Measurements from ENCODE around the gene ZC3H13. TPM values are rescaled to one million over a fixed set of nuclear protein-coding genes. Genes with fewer than 3 reads are reported as not detected.
A peak's percentile ranks its signal among the peaks of the same experiment; 100 is the strongest.

ZC3H13 gene
- polyA plus RNA-seq, 3 donors from 2014 or later: 6.3 to 61.1 (median 30.8) TPM

DNA sequence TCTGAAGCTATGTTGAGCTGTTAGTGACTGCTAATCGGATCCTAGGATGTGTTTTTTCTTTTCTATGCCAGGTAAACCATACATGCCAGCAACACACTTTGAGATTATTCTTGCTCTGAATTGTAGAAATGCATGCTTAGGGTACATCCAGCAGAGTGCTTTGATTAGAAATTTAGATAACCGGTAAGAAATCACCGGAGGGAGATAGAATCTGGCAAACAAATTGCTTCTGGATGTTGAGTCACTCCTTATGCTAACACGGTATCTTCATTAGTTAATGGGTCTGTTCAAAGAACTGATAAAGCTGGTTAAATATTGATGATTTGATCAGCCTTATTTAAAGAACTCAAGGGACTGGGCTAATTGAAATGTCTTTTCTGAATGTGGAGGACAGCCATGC, 115.9 kb downstream of the ZC3H13 start:
- H3K27me3 Mint-ChIP-seq (ENCODE audit: low read depth in 3 of 3): peaks cover 0 to 7% (median 7%) of the 10 kb centered on the region in 3 donors
- H3K36me3 Mint-ChIP-seq: peaks cover 0 to 3% (median 0%) of the 10 kb centered on the region in 3 donors
- no peaks in the 10 kb centered on the region for H3K4me1 Mint-ChIP-seq

DNA sequence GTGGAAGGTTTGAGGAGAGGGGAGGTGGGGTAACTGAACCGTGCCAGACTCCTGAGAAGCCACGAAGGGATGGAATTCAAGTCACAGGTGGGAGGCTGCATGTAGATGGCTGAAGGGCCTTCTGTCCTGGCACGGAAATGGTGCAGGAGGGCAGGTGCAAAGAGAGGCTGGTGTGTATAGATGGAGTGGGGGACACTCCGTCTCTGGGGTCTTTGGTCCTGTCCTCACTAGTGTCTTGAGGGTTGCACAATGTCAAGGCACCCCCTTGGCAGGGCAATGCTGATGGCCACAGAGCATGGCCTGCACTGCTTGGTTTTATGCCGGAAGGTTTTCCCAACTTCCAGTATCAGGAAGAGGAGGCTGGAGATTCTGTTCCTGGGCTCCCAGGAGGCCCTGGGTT, 118.3 kb downstream of the ZC3H13 start:
- peaks cover 2 to 7% (median 7%) of the 10 kb centered on the region in 3 donors for H3K27me3 Mint-ChIP-seq (ENCODE audit: low read depth in 3 of 3)
- no peak overlapping the region for H3K27ac Mint-ChIP-seq

More for the DNA sequence above, 115.9 kb downstream of the ZC3H13 start:
- Mint-ChIP-seq H3K27ac (no peak overlapping the region), H3K9me3 (peaks cover 0 to 1% (median 0%) of the 10 kb centered on the region in 6 donors), H3K4me3 (no peak overlapping the region)
- no peak for DNase-seq

DNA sequence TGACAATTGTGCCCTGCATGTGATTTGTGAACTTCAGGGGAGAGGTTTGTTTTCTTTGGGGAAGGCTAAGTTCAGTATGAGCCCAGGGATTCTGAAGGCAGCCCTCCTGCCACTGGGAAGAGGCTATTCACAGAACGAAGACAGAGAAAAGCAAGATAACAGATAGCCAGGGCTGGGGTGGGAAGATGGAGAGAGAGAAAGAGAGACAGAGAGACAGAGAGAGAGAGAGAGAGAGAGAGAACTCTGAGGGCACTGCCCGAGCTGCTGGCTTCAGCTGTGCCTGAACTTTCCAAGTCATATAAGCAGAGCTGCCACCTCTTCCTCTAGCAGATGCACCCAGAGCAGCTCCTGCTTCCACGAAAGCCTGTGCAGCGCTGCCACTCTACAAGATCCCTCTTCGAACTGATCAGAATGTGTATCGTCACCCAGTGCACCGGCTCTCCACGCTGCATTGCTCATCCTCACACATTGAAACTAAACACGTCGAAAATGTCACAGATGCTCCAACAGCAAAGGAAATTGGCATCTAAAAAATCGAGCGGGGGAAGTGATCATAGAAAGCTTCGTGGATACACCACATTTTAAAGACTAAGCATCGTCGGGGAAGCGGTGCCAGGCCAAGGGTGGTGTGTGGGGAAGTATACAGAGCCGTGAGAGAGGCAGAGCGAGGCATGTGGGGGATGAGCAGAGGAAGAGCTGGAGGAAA, 119.2 kb downstream of the ZC3H13 start:
- peaks cover 0 to 3% (median 0%) of the 10 kb centered on the region in 3 donors for H3K36me3 Mint-ChIP-seq
- DNase-seq: no peak
- H3K27me3 Mint-ChIP-seq (ENCODE audit: low read depth in 3 of 3): peaks cover 2 to 7% (median 2%) of the 10 kb centered on the region in 3 donors
- no peak overlapping the region for H3K27ac Mint-ChIP-seq
- no peaks in the 10 kb centered on the region for H3K4me1 Mint-ChIP-seq
- no peak overlapping the region for H3K4me3 Mint-ChIP-seq
- H3K9me3 Mint-ChIP-seq: peaks cover 0 to 1% (median 0%) of the 10 kb centered on the region in 6 donors

More for the DNA sequence above, 118.3 kb downstream of the ZC3H13 start:
- peaks cover 0 to 3% (median 0%) of the 10 kb centered on the region in 3 donors for H3K36me3 Mint-ChIP-seq
- no peaks in the 10 kb centered on the region for H3K4me1 Mint-ChIP-seq
- H3K4me3 Mint-ChIP-seq: no peak overlapping the region
- no peak for DNase-seq
- peaks cover 0 to 1% (median 0%) of the 10 kb centered on the region in 6 donors for H3K9me3 Mint-ChIP-seq

DNA sequence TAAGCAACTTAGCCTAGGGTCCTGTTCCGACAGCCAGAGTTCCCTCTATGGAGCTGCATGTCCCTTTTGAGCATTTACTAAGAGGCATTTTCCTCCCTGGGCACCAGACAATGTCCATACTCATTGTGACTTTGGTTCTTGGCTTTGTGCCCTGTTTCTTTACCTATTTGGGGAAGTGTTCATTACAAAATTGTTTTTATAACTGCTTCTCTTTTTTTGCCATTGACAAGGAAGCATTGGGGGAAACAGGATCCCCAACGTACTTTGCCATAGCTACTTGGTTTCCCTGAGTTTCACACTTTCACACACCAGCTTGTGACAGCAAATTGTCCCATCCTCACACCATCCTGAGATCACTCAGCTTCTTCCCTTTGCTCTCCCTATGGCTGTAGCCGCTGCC, 119.9 kb downstream of the ZC3H13 start:
- H3K9me3 Mint-ChIP-seq: peaks cover 0 to 1% (median 0%) of the 10 kb centered on the region in 6 donors
- no peaks in the 10 kb centered on the region for H3K4me1 Mint-ChIP-seq
- no peak overlapping the region for H3K27ac Mint-ChIP-seq
- no peak overlapping the region for H3K4me3 Mint-ChIP-seq
- no peak for DNase-seq
- H3K27me3 Mint-ChIP-seq (ENCODE audit: low read depth in 3 of 3): peaks cover 2 to 7% (median 2%) of the 10 kb centered on the region in 3 donors
- peaks cover 0 to 3% (median 0%) of the 10 kb centered on the region in 3 donors for H3K36me3 Mint-ChIP-seq

DNA sequence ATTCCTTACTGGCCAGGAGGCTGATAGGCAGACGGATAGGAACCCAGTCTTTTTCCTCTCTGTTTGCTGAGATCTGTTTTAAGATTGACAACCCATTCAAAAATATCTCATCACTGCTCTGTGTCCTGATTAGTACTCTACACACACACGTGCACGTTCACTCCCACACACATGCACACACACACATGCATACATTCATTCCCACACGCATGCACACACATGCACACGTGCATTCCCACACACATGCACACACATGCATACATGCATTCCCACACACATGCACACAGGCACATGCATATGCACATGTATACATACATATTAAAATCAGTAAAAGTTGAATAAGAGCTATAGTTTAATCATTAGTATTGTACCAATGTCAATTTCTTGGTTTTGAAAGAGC, 120.4 kb downstream of the ZC3H13 start:
- Mint-ChIP-seq H3K9me3 (no peaks in the 10 kb centered on the region), H3K36me3 (no peaks in the 10 kb centered on the region), H3K27ac (no peak overlapping the region), H3K27me3 (ENCODE audit: low read depth in 3 of 3) (peaks cover 2 to 7% (median 2%) of the 10 kb centered on the region in 3 donors), H3K4me1 (no peaks in the 10 kb centered on the region), H3K4me3 (no peak overlapping the region)
- no peak for DNase-seq

DNA sequence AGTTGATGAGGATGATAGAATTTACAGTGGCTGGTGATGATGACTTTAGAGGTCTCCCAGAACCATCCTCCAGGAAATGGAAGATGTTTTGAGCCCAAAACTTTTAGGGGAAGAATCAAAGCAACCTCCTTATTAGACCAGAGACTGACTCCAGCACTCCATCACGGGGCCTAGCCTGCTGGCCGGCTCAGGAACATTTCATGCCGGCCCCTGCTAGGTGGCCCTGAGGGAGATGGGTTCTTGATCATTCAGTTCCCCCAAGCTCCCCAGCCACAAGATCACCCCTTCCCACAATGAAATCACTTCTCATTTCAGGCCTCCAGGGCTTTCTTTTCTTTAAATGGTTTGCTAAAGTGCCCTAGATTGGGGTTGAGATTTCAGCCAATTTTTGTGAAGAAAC, 121.3 kb downstream of the ZC3H13 start:
- H3K4me3 Mint-ChIP-seq: no peak overlapping the region
- H3K4me1 Mint-ChIP-seq: no peaks in the 10 kb centered on the region
- peaks cover 2 to 7% (median 3%) of the 10 kb centered on the region in 3 donors for H3K27me3 Mint-ChIP-seq (ENCODE audit: low read depth in 3 of 3)
- no peaks in the 10 kb centered on the region for H3K9me3 Mint-ChIP-seq
- H3K36me3 Mint-ChIP-seq: no peaks in the 10 kb centered on the region
- DNase-seq: no peak
- H3K27ac Mint-ChIP-seq: no peak overlapping the region

DNA sequence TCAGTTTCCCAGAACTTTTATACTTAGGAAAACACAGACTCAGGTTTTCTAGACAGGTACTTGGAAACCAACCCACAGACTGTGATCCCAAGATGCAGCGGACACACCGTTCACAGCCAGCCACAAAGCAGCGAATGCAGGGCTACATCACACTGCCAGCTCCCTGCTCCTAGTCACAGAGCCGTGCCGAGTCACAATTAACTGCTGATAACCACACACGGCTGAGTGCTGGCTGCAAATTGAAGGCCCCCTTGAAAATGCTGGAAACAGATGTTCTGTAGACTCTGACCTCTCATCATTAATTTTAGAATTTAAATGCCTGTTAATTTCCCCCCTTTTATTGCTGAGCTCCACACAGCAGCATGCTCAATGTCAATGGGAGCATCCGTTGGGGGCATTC, 122.4 kb downstream of the ZC3H13 start:
- no peak overlapping the region for H3K27ac Mint-ChIP-seq
- DNase-seq: no peak
- H3K4me1 Mint-ChIP-seq: no peaks in the 10 kb centered on the region
- H3K36me3 Mint-ChIP-seq: no peaks in the 10 kb centered on the region
- no peaks in the 10 kb centered on the region for H3K9me3 Mint-ChIP-seq
- H3K4me3 Mint-ChIP-seq: no peak overlapping the region
- peaks cover 2 to 7% (median 3%) of the 10 kb centered on the region in 3 donors for H3K27me3 Mint-ChIP-seq (ENCODE audit: low read depth in 3 of 3)

DNA sequence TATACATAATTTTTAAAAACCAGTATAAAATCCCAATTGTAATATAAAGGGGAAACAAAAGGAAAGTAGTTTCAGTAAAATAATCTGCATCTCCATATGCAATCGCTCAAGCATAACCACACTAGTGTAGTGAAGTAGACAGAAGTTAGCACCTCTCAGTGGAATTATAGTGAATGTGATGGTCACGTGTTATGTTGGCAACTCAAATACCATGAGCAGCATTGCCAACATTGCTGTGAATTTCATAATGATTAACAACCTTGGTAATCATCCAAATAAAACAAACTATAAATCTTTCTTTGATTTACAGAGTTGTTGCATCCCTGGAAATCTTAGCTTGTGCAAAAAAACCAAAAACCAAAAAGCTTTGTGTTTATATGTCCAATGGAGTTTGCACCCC, 123.7 kb downstream of the ZC3H13 start:
- Mint-ChIP-seq H3K4me1 (no peaks in the 10 kb centered on the region), H3K9me3 (no peaks in the 10 kb centered on the region), H3K4me3 (no peak overlapping the region), H3K27me3 (ENCODE audit: low read depth in 3 of 3) (peaks cover 2 to 3% (median 3%) of the 10 kb centered on the region in 3 donors), H3K27ac (no peak overlapping the region), H3K36me3 (no peaks in the 10 kb centered on the region)
- no peak for DNase-seq

DNA sequence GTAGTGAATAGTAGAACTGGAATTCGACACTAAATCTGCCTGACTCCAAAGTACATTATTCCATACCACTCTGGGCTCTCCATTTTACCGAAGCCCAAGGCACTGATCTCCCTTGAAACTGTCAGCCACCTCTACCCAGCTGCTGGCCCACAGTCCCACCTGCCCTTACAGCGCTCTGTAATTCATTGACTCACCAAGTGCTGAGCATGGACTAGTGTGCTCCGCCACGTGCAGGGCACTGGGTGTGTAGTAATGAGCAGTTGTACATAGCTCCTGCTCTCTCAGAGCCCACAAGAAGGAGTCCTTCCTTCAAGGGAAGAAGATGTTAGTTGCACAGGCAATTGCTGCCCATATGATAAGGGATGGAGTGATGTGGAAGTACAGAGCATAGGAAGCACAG, 124.4 kb downstream of the ZC3H13 start:
- no peaks in the 10 kb centered on the region for H3K4me1 Mint-ChIP-seq
- no peaks in the 10 kb centered on the region for H3K9me3 Mint-ChIP-seq
- no peak overlapping the region for H3K4me3 Mint-ChIP-seq
- peaks cover 2 to 3% (median 3%) of the 10 kb centered on the region in 3 donors for H3K27me3 Mint-ChIP-seq (ENCODE audit: low read depth in 3 of 3)
- H3K27ac Mint-ChIP-seq: no peak overlapping the region
- DNase-seq: no peak
- H3K36me3 Mint-ChIP-seq: no peaks in the 10 kb centered on the region

DNA sequence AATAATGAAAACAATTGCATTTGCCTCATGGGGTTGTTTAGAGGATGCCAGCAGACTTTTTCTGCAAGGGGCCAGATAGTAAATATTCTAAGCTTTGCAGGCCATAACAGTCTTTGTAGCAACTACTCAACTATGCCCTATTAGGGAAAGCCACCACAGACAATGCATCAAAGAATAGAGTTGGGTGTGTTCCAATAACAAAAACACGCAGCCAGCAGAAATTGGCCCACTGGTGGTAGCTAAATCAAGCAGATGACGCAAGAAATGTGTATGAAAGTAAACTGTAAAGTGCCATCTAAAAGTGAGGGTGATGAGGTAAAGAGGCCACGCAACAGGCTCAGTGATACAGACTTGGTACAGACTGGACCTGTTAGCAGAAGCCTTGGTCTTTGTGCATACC, 125.8 kb downstream of the ZC3H13 start:
- Mint-ChIP-seq H3K27me3 (ENCODE audit: low read depth in 3 of 3) (peaks cover 1 to 3% (median 2%) of the 10 kb centered on the region in 3 donors), H3K4me3 (no peak overlapping the region), H3K27ac (no peak overlapping the region), H3K9me3 (no peaks in the 10 kb centered on the region), H3K36me3 (no peaks in the 10 kb centered on the region), H3K4me1 (no peaks in the 10 kb centered on the region)
- no peak for DNase-seq

DNA sequence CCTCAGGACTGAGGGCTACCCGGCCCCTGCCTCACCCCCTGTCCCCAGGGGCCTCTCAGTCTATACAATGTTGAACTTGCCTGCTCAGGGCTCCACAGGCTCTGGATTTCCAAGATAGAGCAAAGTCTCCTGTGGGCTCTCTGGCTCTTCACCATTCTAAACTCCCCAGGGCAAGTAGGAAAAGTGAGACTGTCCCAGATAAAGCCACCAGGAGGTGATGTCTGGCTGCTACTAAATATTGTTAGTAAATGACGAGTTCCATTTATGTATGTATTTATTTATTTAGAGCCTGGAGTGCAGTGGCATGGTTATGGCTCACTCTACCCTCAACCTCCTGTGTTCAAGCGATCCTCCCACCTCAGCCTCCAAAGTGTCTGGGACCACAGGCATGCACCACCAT, 127.4 kb downstream of the ZC3H13 start:
- peaks cover 1 to 3% (median 3%) of the 10 kb centered on the region in 3 donors for H3K27me3 Mint-ChIP-seq (ENCODE audit: low read depth in 3 of 3)
- no peak overlapping the region for H3K4me3 Mint-ChIP-seq
- DNase-seq: no peak
- H3K27ac Mint-ChIP-seq: peak overlapping the region in 1 of 6 donors; percentile 25
- H3K9me3 Mint-ChIP-seq: no peaks in the 10 kb centered on the region
- no peaks in the 10 kb centered on the region for H3K4me1 Mint-ChIP-seq
- no peaks in the 10 kb centered on the region for H3K36me3 Mint-ChIP-seq

DNA sequence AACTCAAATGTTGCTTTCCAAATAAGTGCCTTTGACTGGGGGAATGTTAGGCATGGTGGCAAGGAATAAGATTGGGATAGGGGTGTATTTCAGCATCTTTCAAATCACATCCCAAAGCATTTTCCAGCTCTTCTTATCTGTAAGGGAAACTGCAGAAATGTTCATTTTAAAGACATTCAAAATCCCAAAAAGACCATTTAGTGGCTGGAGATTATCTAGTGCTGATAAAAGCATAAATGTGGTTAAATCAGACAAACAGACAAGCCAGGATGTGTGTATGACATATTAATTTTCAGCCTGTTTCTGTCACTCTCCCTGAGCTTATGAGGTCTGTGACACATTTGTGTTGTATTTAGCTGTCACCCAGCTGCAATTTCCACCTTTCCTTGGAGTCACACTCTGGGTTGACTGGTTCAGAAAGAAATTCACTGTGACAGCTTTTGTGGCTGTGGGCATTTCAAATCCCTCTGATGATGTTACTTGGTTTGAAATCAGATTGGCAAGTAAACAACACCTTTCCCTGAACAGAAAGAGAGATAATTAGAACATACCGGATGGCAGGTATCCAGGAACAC, 131.3 kb downstream of the ZC3H13 start:
- Mint-ChIP-seq H3K4me3 (no peak overlapping the region), H3K27ac (no peak overlapping the region), H3K4me1 (no peaks in the 10 kb centered on the region), H3K27me3 (ENCODE audit: low read depth in 3 of 3) (peaks cover 1 to 3% (median 2%) of the 10 kb centered on the region in 3 donors), H3K36me3 (no peaks in the 10 kb centered on the region), H3K9me3 (no peaks in the 10 kb centered on the region)
- no peak for DNase-seq

DNA sequence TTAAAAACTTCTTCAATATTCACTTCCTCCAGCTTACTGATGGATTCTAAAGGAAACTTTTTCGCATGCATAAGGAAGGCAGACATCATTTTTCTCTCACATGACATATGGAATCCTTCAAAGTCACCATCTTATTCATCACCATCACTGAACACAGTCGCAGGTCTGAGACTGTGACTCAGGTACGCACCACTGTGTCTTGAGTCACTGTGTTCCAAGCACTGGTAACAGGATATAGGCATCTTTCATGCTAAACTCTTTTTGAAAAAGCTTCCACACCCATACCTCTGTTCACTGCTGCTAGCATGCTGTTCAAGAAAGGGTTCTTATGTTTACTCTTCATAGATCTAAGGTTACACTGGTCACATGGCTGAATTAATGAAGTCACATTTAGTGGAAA, 133.9 kb downstream of the ZC3H13 start:
- Mint-ChIP-seq H3K27me3 (ENCODE audit: low read depth in 3 of 3) (peaks cover 1 to 3% (median 2%) of the 10 kb centered on the region in 3 donors), H3K4me1 (no peaks in the 10 kb centered on the region), H3K27ac (no peak overlapping the region), H3K36me3 (no peaks in the 10 kb centered on the region), H3K4me3 (no peak overlapping the region), H3K9me3 (no peaks in the 10 kb centered on the region)
- DNase-seq: no peak

DNA sequence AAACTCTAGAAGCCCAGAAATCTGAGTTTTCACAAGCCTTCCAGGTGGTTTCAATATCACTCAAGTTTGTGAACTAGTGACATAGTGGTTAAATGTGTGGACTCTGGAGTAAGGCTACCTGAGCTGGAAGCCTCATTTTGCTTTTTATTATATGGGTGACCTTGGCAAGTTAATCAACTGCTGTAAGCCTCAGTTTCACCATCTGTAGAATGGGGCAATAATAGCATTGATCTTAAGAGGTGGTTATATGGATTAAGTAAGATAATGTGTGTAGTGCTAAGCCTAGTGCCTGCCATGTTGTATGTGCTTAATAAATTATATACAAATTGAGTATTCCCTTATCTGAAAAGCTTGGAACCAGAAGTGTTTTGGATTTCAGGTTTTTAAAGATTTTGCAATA, 135.5 kb downstream of the ZC3H13 start:
- no peaks in the 10 kb centered on the region for H3K9me3 Mint-ChIP-seq
- no peak overlapping the region for H3K4me3 Mint-ChIP-seq
- H3K27me3 Mint-ChIP-seq (ENCODE audit: low read depth in 3 of 3): peaks cover 1 to 4% (median 3%) of the 10 kb centered on the region in 3 donors
- H3K36me3 Mint-ChIP-seq: no peaks in the 10 kb centered on the region
- no peak for DNase-seq
- no peak overlapping the region for H3K27ac Mint-ChIP-seq
- H3K4me1 Mint-ChIP-seq: no peaks in the 10 kb centered on the region
